ENCODE measurements around the gene CTU1. TPM values are rescaled to one million over a fixed set of nuclear protein-coding genes. Genes with fewer than 3 reads are reported as not detected.

The CTU1 gene
- total and polyA plus RNA-seq, 2 experiments from 2014 or later: 9.4 to 13.5 TPM

DNA sequence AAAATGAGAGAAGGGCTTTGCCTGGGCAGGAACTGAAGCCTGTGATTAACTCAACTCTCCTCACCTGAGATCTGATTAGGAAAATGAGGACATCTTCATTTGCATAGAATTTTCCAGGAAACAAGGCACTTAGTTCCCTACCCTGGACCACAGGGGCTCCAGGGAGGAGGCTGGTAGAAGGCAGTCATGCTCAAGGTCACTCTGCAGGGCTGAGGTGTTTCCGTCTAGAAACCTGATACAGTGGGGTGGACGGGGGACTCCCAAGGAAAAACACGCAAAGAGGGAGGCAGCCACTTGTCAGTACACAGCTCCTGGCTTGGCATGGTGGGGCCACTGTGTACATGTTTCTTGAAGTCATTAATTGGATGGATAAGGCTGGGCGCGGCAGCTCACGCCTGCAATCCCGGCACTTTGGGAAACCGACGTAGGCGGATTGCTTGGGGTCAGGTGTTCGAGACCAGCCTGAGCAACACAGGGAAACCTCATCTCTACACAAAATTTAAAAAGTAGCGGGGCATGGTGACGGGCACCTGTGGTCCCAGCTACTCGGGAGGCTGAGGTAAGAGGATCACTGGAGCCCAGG, 31.5 kb downstream of the CTU1 start:
- Histone ChIP-seq H3K27me3 (no peaks in the 10 kb centered on the region), H3K9me3 (ENCODE audit: low read depth) (no peaks in the 10 kb centered on the region), H3K27ac (no peak overlapping the region), H3K36me3 (no peaks in the 10 kb centered on the region), H3K4me3 (no peak overlapping the region), H3K4me1 (ENCODE audit: low read depth) (no peaks in the 10 kb centered on the region)
- no peak for TF ChIP-seq CTCF (IDR thresholded peaks at IDR 0.05; ENCODE audit: low read depth, low read length)
- no peak for DNase-seq (ENCODE audit: low read depth in 1 of 2, low spot score in 1 of 2)

DNA sequence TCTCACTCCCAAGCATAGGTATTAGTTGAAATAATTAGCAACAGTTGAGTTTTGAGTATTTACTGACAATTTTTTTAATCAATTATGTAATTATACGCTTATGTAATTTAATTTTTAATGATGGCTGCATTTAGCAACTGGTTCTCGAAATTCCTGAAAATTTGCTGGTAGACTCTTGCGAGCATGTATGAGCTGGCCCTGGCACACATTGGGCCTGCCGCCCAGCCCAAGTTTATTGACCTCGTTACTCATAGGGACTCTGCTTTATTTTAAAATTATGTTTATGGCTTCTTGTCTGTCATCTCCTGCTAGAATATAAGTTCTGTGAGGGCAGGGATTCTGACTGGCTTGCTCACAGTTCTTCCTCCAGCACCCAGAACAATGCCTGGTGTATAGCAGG, 32.2 kb downstream of the CTU1 start:
- Histone ChIP-seq H3K9me3 (ENCODE audit: low read depth) (no peaks in the 10 kb centered on the region), H3K36me3 (no peaks in the 10 kb centered on the region), H3K27me3 (no peaks in the 10 kb centered on the region), H3K4me3 (no peak overlapping the region), H3K27ac (no peak overlapping the region), H3K4me1 (ENCODE audit: low read depth) (no peaks in the 10 kb centered on the region)
- no peak for TF ChIP-seq CTCF (IDR thresholded peaks at IDR 0.05; ENCODE audit: low read depth, low read length)
- no peak for DNase-seq (ENCODE audit: low read depth in 1 of 2, low spot score in 1 of 2)

DNA sequence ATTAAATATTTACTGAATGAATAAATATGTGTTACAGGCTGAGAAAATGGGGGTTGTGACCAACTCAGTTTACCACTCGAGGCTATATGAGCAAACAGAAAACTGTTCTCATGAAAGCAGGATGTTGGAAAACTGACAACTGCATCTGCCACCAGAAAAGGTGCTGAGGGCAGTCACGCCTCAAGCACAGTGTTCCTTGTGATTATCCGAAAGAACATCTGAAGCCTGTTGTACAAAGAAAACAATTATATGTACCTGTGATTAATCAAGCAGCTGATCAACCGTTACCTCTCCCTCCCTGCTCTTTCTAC, 37.2 kb downstream of the CTU1 start:
- H3K36me3 ChIP-seq: no peaks in the 10 kb centered on the region
- no peak overlapping the region for H3K4me3 ChIP-seq
- TF ChIP-seq CTCF (IDR thresholded peaks at IDR 0.05; ENCODE audit: low read depth, low read length): no peak
- peaks cover 8% of the 10 kb centered on the region for H3K27me3 ChIP-seq
- H3K9me3 ChIP-seq (ENCODE audit: low read depth): no peaks in the 10 kb centered on the region
- no peak for DNase-seq (ENCODE audit: low read depth in 1 of 2, low spot score in 1 of 2)
- H3K27ac ChIP-seq: no peak overlapping the region
- H3K4me1 ChIP-seq (ENCODE audit: low read depth): no peaks in the 10 kb centered on the region

GRCh38 chr19:51070334-51071094, 37.7 kb downstream of the CTU1 start:
- Histone ChIP-seq H3K36me3 (no peaks in the 10 kb centered on the region), H3K4me1 (ENCODE audit: low read depth) (no peaks in the 10 kb centered on the region), H3K27me3 (peaks cover 13% of the 10 kb centered on the region), H3K4me3 (no peak overlapping the region), H3K9me3 (ENCODE audit: low read depth) (no peaks in the 10 kb centered on the region), H3K27ac (no peak overlapping the region)
- no peak for TF ChIP-seq CTCF (IDR thresholded peaks at IDR 0.05; ENCODE audit: low read depth, low read length)
- DNase-seq (ENCODE audit: low read depth in 1 of 2, low spot score in 1 of 2): no peak

DNA sequence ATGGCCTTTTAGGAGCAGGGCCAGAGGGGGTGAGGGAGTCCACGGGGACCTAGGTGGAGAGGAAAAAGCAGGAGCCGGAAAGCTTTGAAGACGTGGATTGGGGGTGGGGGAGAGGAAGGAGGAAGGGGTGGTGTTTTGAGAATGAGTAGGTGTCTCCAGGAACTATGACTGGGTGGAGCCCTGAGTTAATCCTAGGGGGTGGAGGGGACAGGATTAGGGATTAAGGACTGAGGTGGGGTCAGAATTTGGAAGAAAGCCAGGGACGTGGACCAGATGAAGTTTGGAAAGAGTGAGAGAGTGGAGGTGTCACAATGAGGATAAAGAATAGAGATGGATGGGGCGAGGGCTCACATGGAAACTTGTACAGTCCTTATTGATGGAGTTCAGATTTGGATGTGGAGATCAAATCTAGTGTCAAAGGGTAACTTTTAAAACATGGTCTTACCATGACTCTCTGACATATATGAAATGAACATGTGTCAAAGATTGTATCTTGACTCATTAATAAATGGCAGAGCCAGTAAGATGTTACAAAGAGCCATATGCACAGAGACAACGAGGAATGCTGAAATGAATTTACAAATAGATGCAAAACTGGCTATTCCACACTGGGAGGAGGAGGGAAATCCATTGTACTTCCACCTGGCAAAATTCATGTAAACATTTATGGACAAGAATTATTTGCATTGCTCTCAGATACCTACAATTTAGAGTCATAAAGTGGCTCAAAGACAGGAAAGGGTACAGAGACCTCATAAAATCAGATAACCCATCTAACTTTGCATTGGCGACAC, 41.6 kb downstream of the CTU1 start:
- no peak for DNase-seq (ENCODE audit: low read depth in 1 of 2, low spot score in 1 of 2)
- H3K4me1 ChIP-seq (ENCODE audit: low read depth): no peaks in the 10 kb centered on the region
- H3K36me3 ChIP-seq: no peaks in the 10 kb centered on the region
- H3K4me3 ChIP-seq: no peak overlapping the region
- TF ChIP-seq CTCF (IDR thresholded peaks at IDR 0.05; ENCODE audit: low read depth, low read length): no peak
- H3K9me3 ChIP-seq (ENCODE audit: low read depth): no peaks in the 10 kb centered on the region
- H3K27ac ChIP-seq: no peak overlapping the region
- peaks cover 15% of the 10 kb centered on the region for H3K27me3 ChIP-seq
